ENCODE measurements around the gene ZDHHC12. TPM values are rescaled to one million over a fixed set of nuclear protein-coding genes. Genes with fewer than 3 reads are reported as not detected.
A peak's percentile ranks its signal among the peaks of the same experiment; 100 is the strongest.

Gene ZDHHC12
- total RNA-seq, 1 donor from 2014 or later = 119 TPM

- TF ChIP-seq, protein P1, sequence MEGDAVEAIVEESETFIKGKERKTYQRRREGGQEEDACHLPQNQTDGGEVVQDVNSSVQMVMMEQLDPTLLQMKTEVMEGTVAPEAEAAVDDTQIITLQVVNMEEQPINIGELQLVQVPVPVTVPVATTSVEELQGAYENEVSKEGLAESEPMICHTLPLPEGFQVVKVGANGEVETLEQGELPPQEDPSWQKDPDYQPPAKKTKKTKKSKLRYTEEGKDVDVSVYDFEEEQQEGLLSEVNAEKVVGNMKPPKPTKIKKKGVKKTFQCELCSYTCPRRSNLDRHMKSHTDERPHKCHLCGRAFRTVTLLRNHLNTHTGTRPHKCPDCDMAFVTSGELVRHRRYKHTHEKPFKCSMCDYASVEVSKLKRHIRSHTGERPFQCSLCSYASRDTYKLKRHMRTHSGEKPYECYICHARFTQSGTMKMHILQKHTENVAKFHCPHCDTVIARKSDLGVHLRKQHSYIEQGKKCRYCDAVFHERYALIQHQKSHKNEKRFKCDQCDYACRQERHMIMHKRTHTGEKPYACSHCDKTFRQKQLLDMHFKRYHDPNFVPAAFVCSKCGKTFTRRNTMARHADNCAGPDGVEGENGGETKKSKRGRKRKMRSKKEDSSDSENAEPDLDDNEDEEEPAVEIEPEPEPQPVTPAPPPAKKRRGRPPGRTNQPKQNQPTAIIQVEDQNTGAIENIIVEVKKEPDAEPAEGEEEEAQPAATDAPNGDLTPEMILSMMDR (conservative IDR thresholded peaks at IDR 0.05; ENCODE audit: low read depth, low read length) = no peak
- no peak overlapping the region for H3K4me3 ChIP-seq (ENCODE audit: low read depth, low read length)
- DNase-seq (ENCODE audit: low read depth) = no peak
Measured at GRCh38 chr9:128731093-128731492, 7.2 kb upstream of the ZDHHC12 start.

DNA sequence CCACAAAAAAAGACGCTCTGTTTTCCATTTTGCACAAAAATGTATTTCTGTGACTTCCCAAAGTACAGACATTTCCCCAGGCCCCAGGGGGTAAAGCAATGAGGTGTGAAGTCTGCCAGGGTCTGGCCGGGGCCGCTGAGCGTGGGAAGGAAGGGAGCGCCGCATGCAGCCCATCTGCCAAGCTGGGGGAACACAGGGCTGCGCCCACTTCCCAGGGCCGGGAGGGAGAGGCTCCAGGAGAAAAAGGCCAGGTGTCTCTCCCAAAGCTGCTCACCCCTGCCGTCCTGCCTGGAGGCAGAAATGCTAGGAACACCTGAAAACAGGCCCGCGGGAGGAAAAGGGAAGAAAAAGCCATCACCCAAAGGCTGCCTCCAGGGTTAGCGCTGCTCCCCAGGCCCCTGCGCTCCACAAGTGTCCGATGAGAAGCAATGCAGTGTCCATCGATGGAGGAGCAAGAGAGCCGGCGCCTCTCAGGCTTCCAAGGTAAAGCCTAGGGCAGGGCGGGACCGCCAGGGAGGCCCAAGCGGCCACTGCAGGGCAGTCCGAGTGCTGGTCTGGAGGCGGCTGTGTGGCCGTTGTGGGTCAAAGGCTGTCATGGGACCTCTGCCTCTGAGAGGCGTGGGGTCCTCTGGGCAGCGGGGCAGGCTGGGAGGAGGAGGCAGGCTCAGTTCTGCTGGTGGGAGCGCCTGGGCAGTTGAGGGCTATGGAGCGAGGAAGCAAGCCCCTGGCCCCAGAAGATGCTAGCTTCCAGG is 6.0 kb upstream of the ZDHHC12 start:
- no peak for DNase-seq (ENCODE audit: low read depth)
- H3K4me3 ChIP-seq (ENCODE audit: low read depth, low read length) = no peak overlapping the region
- TF ChIP-seq, protein P1 (conservative IDR thresholded peaks at IDR 0.05; ENCODE audit: low read depth, low read length) = no peak

GRCh38 chr9:128729302-128729701 is 5.4 kb upstream of the ZDHHC12 start:
- TF ChIP-seq, protein P1 (conservative IDR thresholded peaks at IDR 0.05; ENCODE audit: low read depth, low read length) = no peak
- H3K4me3 ChIP-seq (ENCODE audit: low read depth, low read length) = no peak overlapping the region
- DNase-seq (ENCODE audit: low read depth) = no peak

DNA sequence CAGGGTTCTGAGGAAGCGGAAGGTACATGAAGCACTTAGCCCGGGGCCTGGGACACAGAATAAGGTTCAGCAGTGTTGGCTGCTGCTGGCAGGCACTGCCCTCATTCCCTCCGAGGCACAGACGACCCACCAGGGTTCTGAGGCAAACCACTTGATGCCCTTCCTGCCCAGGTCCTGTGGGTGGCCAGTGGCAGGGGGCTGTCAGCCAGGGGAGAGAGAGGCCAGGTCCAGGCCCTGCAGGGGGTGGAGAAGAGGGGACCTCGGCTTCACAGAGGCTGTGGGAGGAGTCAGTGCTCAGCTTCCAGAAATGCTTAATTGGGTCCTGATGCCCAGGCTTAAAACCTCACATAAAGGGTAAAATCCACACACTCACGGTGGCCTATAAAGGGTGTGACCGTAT is 4.4 kb upstream of the ZDHHC12 start:
- TF ChIP-seq, protein P1 (conservative IDR thresholded peaks at IDR 0.05; ENCODE audit: low read depth, low read length) = no peak
- DNase-seq (ENCODE audit: low read depth) = no peak
- no peak overlapping the region for H3K4me3 ChIP-seq (ENCODE audit: low read depth, low read length)

- TF ChIP-seq, protein P1 (conservative IDR thresholded peaks at IDR 0.05; ENCODE audit: low read depth, low read length) = no peak
- no peak for DNase-seq (ENCODE audit: low read depth)
- no peak overlapping the region for H3K4me3 ChIP-seq (ENCODE audit: low read depth, low read length)
Measured at GRCh38 chr9:128727640-128728248, 3.8 kb upstream of the ZDHHC12 start.

DNA sequence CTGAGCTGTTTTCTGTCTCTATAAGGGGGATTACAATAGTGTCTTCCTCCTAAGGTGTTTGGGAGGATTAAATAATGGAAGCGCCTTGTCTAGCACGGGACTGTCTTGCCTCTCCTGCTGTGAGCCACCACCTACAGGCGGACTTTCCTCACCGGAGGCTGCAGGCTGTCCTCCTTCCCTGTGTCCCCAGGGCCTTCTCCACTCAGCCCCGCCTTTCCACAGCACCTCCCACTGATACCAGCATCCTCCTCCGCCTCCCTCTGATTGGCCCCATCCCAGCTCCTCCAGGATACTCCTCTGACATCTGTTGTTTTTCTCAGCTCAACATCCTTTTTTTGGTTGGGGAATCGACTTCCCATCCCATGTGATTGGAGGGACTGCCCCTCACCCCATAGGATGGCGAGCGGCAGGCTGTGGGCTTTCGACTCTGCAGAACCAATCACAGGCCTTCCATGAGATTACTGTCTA is 851 bp upstream of the ZDHHC12 start:
- no peak for DNase-seq (ENCODE audit: low read depth)
- TF ChIP-seq, protein P1 (conservative IDR thresholded peaks at IDR 0.05; ENCODE audit: low read depth, low read length) = no peak
- H3K4me3 ChIP-seq (ENCODE audit: low read depth, low read length) = peak overlapping the region; percentile 96
